DND-41 (cell line): Measurements from ENCODE around the gene PKD2.
"Not testable (repeated sequence)": the region's sequence is repeated elsewhere in the genome, so short reads cannot be mapped to it uniquely, and the experiment has no call there.

Experiments
- ATAC-seq: fragments of 200-7000 bp; cut with Tn5 transposase; 3 replicates; pipeline ENCODE4 v1.9.1; 2021; ENCODE audit warnings: low read depth; ENCODE audit not compliant: insufficient read depth
- DNase-seq: peaks from one replicate; pipeline ENCODE4 v3.0.0-alpha.2; 2020
- H2AFZ ChIP-seq: 2 replicates; pipeline ENCODE4 v1.6.0; 2012; ENCODE audit warnings: low read depth, low read length
- H3K27ac ChIP-seq: 2 replicates; pipeline ENCODE4 v1.5.1; 2012; ENCODE audit warnings: low read length, inconsistent platforms
- H3K27me3 ChIP-seq: fragments of 200-600 bp; sonication (generic); 2 replicates; pipeline ENCODE4 v1.6.0; 2012; ENCODE audit warnings: low read length, mild to moderate bottlenecking, inconsistent platforms; ENCODE audit not compliant: insufficient read depth, poor library complexity
- H3K36me3 ChIP-seq: 2 replicates; pipeline ENCODE4 v1.5.1; 2012; ENCODE audit warnings: low read length, inconsistent platforms; ENCODE audit not compliant: insufficient read depth
- H3K4me1 ChIP-seq: 2 replicates; pipeline ENCODE4 v1.5.1; 2012; ENCODE audit warnings: mild to moderate bottlenecking, low read length; ENCODE audit not compliant: insufficient read depth
- H3K4me2 ChIP-seq: 2 replicates; pipeline ENCODE4 v1.6.0; 2012; ENCODE audit warnings: mild to moderate bottlenecking, moderate library complexity, low read length, inconsistent platforms; ENCODE audit not compliant: insufficient read depth
- H3K4me3 ChIP-seq, 2 experiments: fragments of 200-600 bp in 1 of 2; shearing (Covaris generic) in 1 of 2; 2 replicates each; pipeline ENCODE4 v1.5.1; 2012 to 2016; ENCODE audit warnings: inconsistent platforms in 2 of 2, low read length in 2 of 2, mild to moderate bottlenecking in 2 of 2, low read depth in 1 of 2, moderate library complexity in 1 of 2
- H3K79me2 ChIP-seq: 2 replicates; pipeline ENCODE4 v1.6.0; 2012; ENCODE audit warnings: low read length, inconsistent platforms; ENCODE audit not compliant: insufficient read depth
- H3K9ac ChIP-seq: 2 replicates; pipeline ENCODE4 v1.6.0; 2012; ENCODE audit warnings: low read depth, mild to moderate bottlenecking, inconsistent platforms, low read length, moderate library complexity
- H3K9me3 ChIP-seq: 2 replicates; pipeline ENCODE4 v1.5.1; 2012; ENCODE audit warnings: low read length, moderate library complexity, mild to moderate bottlenecking, inconsistent platforms; ENCODE audit not compliant: insufficient read depth, severe bottlenecking
- H4K20me1 ChIP-seq: 2 replicates; pipeline ENCODE4 v1.6.0; 2012; ENCODE audit warnings: low read length; ENCODE audit not compliant: insufficient read depth
- CTCF ChIP-seq: IDR thresholded peaks from 2 replicates; pipeline ENCODE4 v1.5.1; 2012; ENCODE audit warnings: borderline replicate concordance, low read length, moderate library complexity, mild to moderate bottlenecking; ENCODE audit not compliant: poor library complexity, severe bottlenecking; ENCODE audit errors: extremely low read depth
- EZH2 ChIP-seq: IDR thresholded peaks from 3 replicates; pipeline ENCODE4 v1.6.1; 2012; ENCODE audit warnings: borderline replicate concordance, low read depth, mild to moderate bottlenecking, moderate library complexity, low read length, inconsistent platforms; ENCODE audit not compliant: severe bottlenecking

PKD2 gene

GRCh38 chr4:87989765-87990164 is 17.7 kb upstream of the PKD2 start:
- H3K4me1 ChIP-seq = no peaks in the 10 kb centered on the region
- H3K9ac ChIP-seq = no peak overlapping the region
- H2AFZ ChIP-seq = no peak overlapping the region
- H3K4me3 ChIP-seq = no peak overlapping the region
- no peaks in the 10 kb centered on the region for H3K9me3 ChIP-seq
- ATAC-seq = no peak
- H3K36me3 ChIP-seq = no peaks in the 10 kb centered on the region
- TF ChIP-seq EZH2 = no peak
- H3K27ac ChIP-seq = no peak overlapping the region
- peaks cover 21% of the 10 kb centered on the region for H3K27me3 ChIP-seq
- H3K79me2 ChIP-seq = no peaks in the 10 kb centered on the region
- H3K4me2 ChIP-seq = no peak overlapping the region
- DNase-seq = no peak
- no peaks in the 10 kb centered on the region for H4K20me1 ChIP-seq

- no peak overlapping the region for H3K4me2 ChIP-seq
- no peaks in the 10 kb centered on the region for H3K4me1 ChIP-seq
- no peaks in the 10 kb centered on the region for H4K20me1 ChIP-seq
- no peak overlapping the region for H3K4me3 ChIP-seq
- no peak for ATAC-seq
- peaks cover 6% of the 10 kb centered on the region for H3K27me3 ChIP-seq
- H3K9me3 ChIP-seq = no peaks in the 10 kb centered on the region
- no peak overlapping the region for H3K9ac ChIP-seq
- no peak for DNase-seq
- no peak overlapping the region for H2AFZ ChIP-seq
- H3K79me2 ChIP-seq = no peaks in the 10 kb centered on the region
- H3K36me3 ChIP-seq = no peaks in the 10 kb centered on the region
- H3K27ac ChIP-seq = no peak overlapping the region
- TF ChIP-seq CTCF (no peak), EZH2 (no peak)
These were observed 12.0 kb upstream of the PKD2 start for GRCh38 chr4:87995435-87995834.

- H3K27ac ChIP-seq, H3K4me2 ChIP-seq, H2AFZ ChIP-seq, H3K79me2 ChIP-seq, H4K20me1 ChIP-seq, H3K27me3 ChIP-seq, DNase-seq, H3K9me3 ChIP-seq, H3K36me3 ChIP-seq, H3K9ac ChIP-seq, H3K4me1 ChIP-seq, H3K4me3 ChIP-seq, ATAC-seq: not testable (repeated sequence)
These were observed 8.2 kb upstream of the PKD2 start for GRCh38 chr4:87999191-87999691.

GRCh38 chr4:88001871-88002270 is 5.6 kb upstream of the PKD2 start:
- TF ChIP-seq EZH2 (no peak), CTCF (no peak)
- H3K36me3 ChIP-seq = no peaks in the 10 kb centered on the region
- H3K79me2 ChIP-seq = no peaks in the 10 kb centered on the region
- H3K27ac ChIP-seq = no peak overlapping the region
- H3K4me3 ChIP-seq = no peak overlapping the region
- H3K9me3 ChIP-seq = no peaks in the 10 kb centered on the region
- no peak for DNase-seq
- H3K4me2 ChIP-seq = no peak overlapping the region
- H3K9ac ChIP-seq = no peak overlapping the region
- H3K4me1 ChIP-seq = peaks cover 2% of the 10 kb centered on the region
- H2AFZ ChIP-seq = no peak overlapping the region
- no peak for ATAC-seq
- H3K27me3 ChIP-seq = peaks cover 9% of the 10 kb centered on the region
- no peaks in the 10 kb centered on the region for H4K20me1 ChIP-seq

GRCh38 chr4:88002786-88003185 is 4.6 kb upstream of the PKD2 start:
- Histone ChIP-seq H3K4me1 (peaks cover 7% of the 10 kb centered on the region), H3K9ac (no peak overlapping the region), H3K4me3 (no peak overlapping the region), H3K36me3 (no peaks in the 10 kb centered on the region), H4K20me1 (no peaks in the 10 kb centered on the region), H3K79me2 (peaks cover under 1% of the 10 kb centered on the region), H3K9me3 (no peaks in the 10 kb centered on the region), H3K27me3 (peaks cover 8% of the 10 kb centered on the region), H3K4me2 (no peak overlapping the region), H2AFZ (no peak overlapping the region), H3K27ac (no peak overlapping the region)
- no peak for TF ChIP-seq CTCF
- ATAC-seq (no peak), DNase-seq (no peak)
